ENCODE measurements around the gene GSG1.

GRCh38 chr12:13125996-13126395 lies 22.5 kb upstream of the GSG1 start:
- no peak for TF ChIP-seq CTCF (IDR thresholded peaks at IDR 0.05 in 8 of 11, conservative IDR thresholded peaks at IDR 0.05 in 3 of 11)
- no peak for TF ChIP-seq POLR2A (IDR thresholded peaks at IDR 0.05)
- TF ChIP-seq POLR2AphosphoS5 (IDR thresholded peaks at IDR 0.05) = no peak

All from spleen (tissue), 7 donors.